ENCODE results near the gene LGI4. TPM values are rescaled to one million over a fixed set of nuclear protein-coding genes. Genes with fewer than 3 reads are reported as not detected.

Gene LGI4
- 10 to 100 TPM; 24.8 to 47.9 (median 36.2) TPM for total RNA-seq

- Histone ChIP-seq H3K4me3 (peak within 1 kb of the TSS; percentile 4 to 46), H3K36me3 (peaks cover 0 to 6% of the 10 kb centered on the region in 2 donors), H3K9me3 (no peaks in the 10 kb centered on the region), H3K27ac (peak within 1 kb of the TSS in 3 of 4 donors; percentile 77 to 92 (median 90)), H3K4me1 (peaks cover 0 to 50% (median 0%) of the 10 kb centered on the region in 3 donors), H3K27me3 (peaks cover 9% of the 10 kb centered on the region)
- WGBS, 2 donors (ENCODE audit: low coverage in 1 of 2) = 59% methylated on average over 9 of the region's 15 CpGs; no CpG with 5 or more reads in 1 of the 2 donors
- no peak for ATAC-seq
- TF ChIP-seq EP300 (IDR thresholded peaks at IDR 0.05) (no peak), POLR2A (IDR thresholded peaks at IDR 0.05) (no peak)
- TF ChIP-seq, protein P1, sequence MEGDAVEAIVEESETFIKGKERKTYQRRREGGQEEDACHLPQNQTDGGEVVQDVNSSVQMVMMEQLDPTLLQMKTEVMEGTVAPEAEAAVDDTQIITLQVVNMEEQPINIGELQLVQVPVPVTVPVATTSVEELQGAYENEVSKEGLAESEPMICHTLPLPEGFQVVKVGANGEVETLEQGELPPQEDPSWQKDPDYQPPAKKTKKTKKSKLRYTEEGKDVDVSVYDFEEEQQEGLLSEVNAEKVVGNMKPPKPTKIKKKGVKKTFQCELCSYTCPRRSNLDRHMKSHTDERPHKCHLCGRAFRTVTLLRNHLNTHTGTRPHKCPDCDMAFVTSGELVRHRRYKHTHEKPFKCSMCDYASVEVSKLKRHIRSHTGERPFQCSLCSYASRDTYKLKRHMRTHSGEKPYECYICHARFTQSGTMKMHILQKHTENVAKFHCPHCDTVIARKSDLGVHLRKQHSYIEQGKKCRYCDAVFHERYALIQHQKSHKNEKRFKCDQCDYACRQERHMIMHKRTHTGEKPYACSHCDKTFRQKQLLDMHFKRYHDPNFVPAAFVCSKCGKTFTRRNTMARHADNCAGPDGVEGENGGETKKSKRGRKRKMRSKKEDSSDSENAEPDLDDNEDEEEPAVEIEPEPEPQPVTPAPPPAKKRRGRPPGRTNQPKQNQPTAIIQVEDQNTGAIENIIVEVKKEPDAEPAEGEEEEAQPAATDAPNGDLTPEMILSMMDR (IDR thresholded peaks at IDR 0.05) = no peak
Observed at GRCh38 chr19:35134601-35135242, at the start of gene LGI4. LGI4 (minus strand) TSS chr19:35135059; CDS start chr19:35134680, 379 bp downstream.

DNA sequence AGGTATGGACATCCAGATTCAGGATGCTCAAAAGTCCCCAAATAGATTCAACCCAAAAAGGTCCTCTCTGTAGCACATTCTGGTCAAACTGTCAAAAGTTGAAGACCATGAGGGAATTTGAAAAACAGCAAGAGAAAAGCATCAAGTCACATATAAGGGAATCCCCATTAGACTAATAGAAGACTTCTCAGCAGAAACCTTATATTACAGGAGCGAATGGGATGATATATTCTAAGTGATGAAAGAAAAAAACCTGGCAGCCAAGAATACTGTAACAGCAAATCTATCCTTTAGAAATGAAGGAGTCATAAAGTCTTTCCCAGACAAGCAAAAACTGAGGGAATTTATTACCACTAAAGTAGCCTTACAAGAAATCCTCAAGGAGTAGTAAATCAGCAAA, 49.4 kb upstream of the LGI4 start:
- H3K9me3 ChIP-seq = peaks cover 0 to 18% (median 0%) of the 10 kb centered on the region in 3 donors
- H3K27ac ChIP-seq = no peak overlapping the region
- H3K4me3 ChIP-seq = no peak overlapping the region
- H3K27me3 ChIP-seq = no peaks in the 10 kb centered on the region
- ATAC-seq = no peak
- 79 to 88% methylated on average over 1 of the region's 1 CpG for WGBS, 2 donors (ENCODE audit: low coverage in 1 of 2)
- TF ChIP-seq EP300 (IDR thresholded peaks at IDR 0.05) (no peak), POLR2A (IDR thresholded peaks at IDR 0.05) (no peak), POLR2AphosphoS5 (IDR thresholded peaks at IDR 0.05) (no peak)
- TF ChIP-seq, protein P1 (IDR thresholded peaks at IDR 0.05) = no peak
- H3K36me3 ChIP-seq = no peaks in the 10 kb centered on the region
- no peaks in the 10 kb centered on the region for H3K4me1 ChIP-seq

DNA sequence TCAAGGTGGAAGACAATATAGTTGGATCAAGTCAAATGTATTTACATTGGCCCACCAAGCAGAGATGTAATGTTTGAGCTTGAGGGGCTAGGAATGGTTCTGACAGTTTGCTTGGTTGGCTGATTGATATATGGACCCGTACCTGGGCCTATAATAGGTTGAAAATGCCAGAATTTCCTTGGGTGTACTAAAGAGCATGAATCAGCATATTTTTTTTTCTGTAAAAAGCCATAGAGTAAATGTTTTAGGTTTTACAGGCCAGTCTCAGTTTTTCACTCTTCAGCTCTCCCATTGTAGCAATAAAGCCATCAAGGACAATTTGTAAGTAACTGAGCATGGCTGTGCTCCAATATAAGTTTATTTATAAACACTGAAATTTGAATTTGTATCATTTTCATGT, 46.5 kb upstream of the LGI4 start:
- Histone ChIP-seq H3K4me1 (no peaks in the 10 kb centered on the region), H3K36me3 (no peaks in the 10 kb centered on the region), H3K9me3 (peaks cover 0 to 18% (median 0%) of the 10 kb centered on the region in 3 donors), H3K27ac (no peak overlapping the region), H3K4me3 (no peak overlapping the region), H3K27me3 (peaks cover 7% of the 10 kb centered on the region)
- TF ChIP-seq, protein P1 (IDR thresholded peaks at IDR 0.05) = no peak
- 73 to 76% methylated on average over 1 of the region's 1 CpG for WGBS, 2 donors (ENCODE audit: low coverage in 1 of 2)
- ATAC-seq = no peak

DNA sequence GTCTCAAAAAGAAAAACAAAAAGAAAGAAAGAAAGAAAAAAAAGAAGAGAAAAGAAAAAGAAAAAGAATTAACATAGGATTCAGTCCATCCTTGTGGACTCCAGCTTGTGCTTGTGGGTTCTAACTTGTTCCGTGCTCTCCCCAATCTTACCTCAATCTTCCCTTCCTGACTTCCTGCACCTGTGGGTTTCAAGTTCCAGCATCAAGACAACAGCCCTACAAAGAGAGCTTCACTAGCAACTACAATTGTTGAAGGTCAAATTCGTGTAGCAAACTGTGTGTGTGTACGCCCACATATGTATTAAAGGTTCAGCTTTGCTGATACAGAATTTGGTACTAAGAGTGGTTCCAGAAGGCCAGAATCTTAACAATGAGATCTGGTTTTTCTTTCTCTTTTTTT, 45.0 kb upstream of the LGI4 start:
- Histone ChIP-seq H3K36me3 (no peaks in the 10 kb centered on the region), H3K4me1 (no peaks in the 10 kb centered on the region), H3K27me3 (peaks cover 14% of the 10 kb centered on the region), H3K4me3 (no peak overlapping the region), H3K27ac (no peak overlapping the region), H3K9me3 (peaks cover 0 to 18% (median 0%) of the 10 kb centered on the region in 3 donors)
- ATAC-seq = no peak
- no peak for TF ChIP-seq POLR2A (IDR thresholded peaks at IDR 0.05)
- no peak for TF ChIP-seq EP300 (IDR thresholded peaks at IDR 0.05)
- TF ChIP-seq, protein P1 (IDR thresholded peaks at IDR 0.05) = no peak
- TF ChIP-seq POLR2AphosphoS5 (IDR thresholded peaks at IDR 0.05) = no peak
- WGBS, 2 donors (ENCODE audit: low coverage in 1 of 2) = 49 to 68% methylated on average over 2 to 3 of the region's 3 CpGs

- Histone ChIP-seq H3K4me1 (no peaks in the 10 kb centered on the region), H3K27ac (no peak overlapping the region), H3K36me3 (no peaks in the 10 kb centered on the region), H3K27me3 (peaks cover 14% of the 10 kb centered on the region), H3K9me3 (peaks cover 0 to 10% (median 0%) of the 10 kb centered on the region in 3 donors), H3K4me3 (no peak overlapping the region)
- WGBS, 2 donors (ENCODE audit: low coverage in 1 of 2) = 62 to 100% methylated on average over 1 to 2 of the region's 2 CpGs
- ATAC-seq = peak; percentile 73
- TF ChIP-seq POLR2AphosphoS5 (IDR thresholded peaks at IDR 0.05) (no peak), EP300 (IDR thresholded peaks at IDR 0.05) (no peak), POLR2A (IDR thresholded peaks at IDR 0.05) (no peak)
- TF ChIP-seq, protein P1 (IDR thresholded peaks at IDR 0.05) = no peak
Observed at GRCh38 chr19:35178701-35179100, 43.8 kb upstream of the LGI4 start.
